Stimulated activated CD4-positive, alpha-beta T cell treated with anti-CD3 and anti-CD28 coated beads, Interleukin-1b, Interleukin-23, amount 100 ng/mL, for 1 hour (primary cell): ENCODE results near the gene NXPH1.

Experiments
- DNase-seq, 2 donors: peaks; one replicate each; pipeline ENCODE4 v3.0.0-alpha.2; 2020; ENCODE audit warnings: low read depth in 2 of 2

NXPH1 gene

DNA sequence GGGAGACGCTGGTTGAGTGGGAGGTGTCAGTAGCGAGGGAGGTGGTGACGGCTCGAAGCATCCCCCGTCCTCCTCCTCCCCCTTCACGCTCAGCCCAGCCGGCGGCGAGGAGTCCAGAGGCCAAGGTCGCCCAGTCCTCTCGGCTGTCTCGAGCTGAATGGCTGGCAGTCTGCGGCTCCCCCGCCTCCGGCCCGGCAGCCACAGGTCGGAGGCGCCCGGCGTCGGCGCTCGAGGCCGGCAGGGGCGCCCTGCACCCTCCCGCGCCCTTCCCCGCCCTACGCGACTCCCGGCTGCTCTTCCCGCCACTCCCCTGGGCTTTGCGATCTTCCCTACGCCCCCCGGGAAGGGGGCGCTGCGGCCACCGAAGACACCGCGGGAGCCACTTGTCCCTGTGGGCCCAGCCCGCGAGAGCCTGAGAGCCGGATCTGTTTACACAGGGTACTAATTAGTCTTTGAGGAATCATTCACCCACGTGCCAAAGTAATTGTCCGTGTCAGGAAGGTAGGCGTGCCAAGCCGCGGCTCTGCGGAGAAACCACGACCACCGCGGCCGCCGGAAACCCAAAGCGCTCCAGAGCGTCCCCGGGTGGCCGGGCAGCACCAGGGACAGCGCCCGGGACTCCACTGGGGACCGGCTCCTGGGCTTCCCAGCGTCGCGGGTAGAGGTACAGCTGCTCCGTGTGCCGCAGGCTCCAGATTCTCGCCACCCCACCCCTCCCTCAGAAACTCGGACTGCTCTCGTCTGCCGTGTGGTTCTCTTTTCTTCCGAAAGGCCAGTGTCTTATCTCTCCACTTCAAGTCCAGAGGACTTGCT lies at the start of gene NXPH1:
Gene NXPH1, plus strand, starts transcription at position 133 of the 813 bp plus-strand sequence.
- DNase-seq, result no peak

- no peak for DNase-seq
These were observed 48.5 kb upstream of the NXPH1 start for GRCh38 chr7:8384901-8385300.

- no peak for DNase-seq
These were observed 46.4 kb upstream of the NXPH1 start for GRCh38 chr7:8386926-8387550.

DNA sequence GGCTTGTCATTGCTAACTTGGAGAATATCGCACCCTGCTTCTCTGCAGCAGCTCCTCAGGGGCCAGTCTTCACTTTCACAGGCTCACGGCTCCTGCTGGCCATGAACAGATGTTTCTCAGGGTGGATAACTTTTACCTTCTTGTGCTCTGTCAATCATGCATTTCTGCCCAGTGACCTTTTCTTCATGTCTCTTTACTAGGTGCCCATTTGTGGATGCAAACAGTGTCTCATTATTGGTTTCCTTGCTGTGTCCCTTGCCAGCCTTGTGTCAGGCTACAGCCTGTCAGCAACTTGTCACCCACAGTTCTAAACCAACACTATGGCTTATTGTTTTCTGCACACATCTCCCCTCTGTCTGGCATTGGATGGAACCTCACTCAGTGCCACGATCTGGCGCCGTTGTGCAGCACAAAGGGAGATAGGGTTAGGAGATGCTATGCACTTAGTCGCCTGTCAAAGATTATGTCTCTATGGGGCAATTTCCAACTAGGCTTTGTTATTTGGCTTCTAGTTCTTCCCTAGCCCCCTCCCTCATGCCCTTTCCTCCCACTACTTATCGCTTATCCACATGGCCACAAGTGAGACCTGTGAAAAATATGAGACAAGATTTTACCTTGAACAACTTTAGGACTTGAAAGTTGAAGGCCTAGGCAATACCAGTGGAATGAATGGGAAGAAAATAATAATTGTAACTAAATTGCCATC lies 45.7 kb upstream of the NXPH1 start:
- DNase-seq, result no peak

DNA sequence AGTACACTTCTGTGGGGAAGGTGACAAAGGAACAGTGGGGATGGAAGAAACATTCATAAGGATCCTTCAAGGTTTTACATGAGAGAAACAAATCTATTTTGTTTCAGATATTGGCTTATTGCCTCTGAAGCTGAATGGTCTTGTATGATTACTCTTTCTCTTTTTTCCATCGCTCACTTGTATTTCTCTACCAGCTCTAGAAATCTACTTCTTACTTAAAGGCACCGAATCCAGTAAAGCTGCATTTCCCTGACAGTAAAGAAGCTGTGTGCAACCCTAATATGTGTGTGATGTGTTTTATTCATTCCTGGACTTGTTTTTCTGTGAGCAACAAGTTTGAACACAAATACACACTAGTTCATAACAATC lies 45.2 kb upstream of the NXPH1 start:
- DNase-seq, result no peak

GRCh38 chr7:8389593-8390261 lies 43.7 kb upstream of the NXPH1 start:
- no peak for DNase-seq

DNA sequence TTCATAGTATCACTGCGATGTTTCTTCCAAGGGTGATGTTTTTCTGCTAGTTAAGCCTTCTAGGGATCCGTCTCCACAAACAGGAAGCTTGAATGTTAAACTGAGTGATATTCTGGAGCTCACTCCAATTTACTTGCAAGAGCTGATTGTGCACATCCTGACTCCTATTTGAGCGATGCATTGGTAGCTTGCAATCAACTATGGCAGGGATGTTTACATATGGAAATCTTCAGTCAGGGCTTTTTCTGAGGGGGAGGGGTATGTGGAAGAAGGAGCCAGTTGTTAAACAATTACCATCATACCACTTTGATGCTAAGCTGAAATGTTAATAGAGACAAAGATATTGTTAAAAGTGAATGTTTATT lies 43.2 kb upstream of the NXPH1 start:
- no peak for DNase-seq

- no peak for DNase-seq
These were observed 41.9 kb upstream of the NXPH1 start for GRCh38 chr7:8391353-8392062.

DNA sequence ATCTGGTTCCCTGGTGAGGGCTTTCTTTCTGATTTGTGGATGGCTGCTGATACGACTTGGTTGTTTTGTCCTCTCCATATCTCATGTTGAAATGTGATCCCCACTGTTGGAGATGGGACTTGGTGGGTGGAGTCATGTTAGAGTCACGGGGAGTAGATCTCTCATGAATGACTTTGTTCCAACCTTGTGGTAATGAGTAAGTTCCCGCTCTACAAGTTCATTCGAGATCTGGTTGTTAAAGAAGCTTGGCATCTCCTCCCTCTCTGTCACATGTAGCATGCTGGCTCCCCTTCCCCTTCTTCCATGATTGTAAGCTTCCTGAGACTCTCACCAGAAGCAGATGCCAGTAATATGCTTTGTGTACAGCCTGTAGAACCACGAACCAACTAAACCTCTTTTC lies 37.1 kb upstream of the NXPH1 start:
- no peak for DNase-seq

GRCh38 chr7:8408871-8409270 lies 24.5 kb upstream of the NXPH1 start:
- DNase-seq, result no peak

DNA sequence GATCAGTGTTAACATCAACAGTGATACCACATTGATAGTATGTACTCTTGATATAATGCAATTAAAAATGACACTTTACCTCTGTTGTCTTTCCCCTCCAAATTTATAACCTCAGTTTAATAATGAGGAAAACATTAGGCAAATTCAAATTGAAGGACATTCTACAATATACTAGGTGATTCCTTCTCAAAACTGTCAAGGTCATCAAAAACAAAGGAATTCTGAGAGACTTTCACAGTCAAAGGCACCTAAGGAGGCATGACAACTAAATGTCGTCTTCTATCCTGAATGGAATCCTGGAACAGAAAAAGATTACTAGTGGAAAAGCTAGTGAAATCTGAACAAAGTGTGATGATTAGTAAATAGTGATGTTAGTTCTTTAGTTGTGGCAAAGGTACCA lies 22.3 kb upstream of the NXPH1 start:
- no peak for DNase-seq

DNA sequence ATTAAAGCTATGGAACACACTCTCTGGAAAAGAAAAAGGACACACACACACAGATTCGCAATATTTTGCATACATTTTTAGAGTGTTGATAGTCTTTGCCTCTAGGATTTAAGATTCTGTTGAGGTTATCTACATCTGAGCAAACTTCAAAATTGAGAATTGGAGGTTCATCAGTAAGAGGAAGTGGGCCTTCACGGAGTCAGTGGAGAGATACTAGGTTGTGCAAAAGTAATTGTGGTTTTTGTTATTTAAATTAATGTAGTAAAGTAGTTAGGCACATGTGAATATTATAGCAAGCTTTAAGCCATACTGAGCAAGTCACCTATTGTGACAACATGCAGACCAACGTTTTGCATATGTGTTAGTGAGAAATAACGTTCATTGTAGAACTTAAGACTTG lies 19.8 kb upstream of the NXPH1 start:
- no peak for DNase-seq

- DNase-seq, result peak in 1 of 2 donors; percentile 11
These were observed 14.7 kb upstream of the NXPH1 start for GRCh38 chr7:8418629-8419245.

GRCh38 chr7:8422177-8422576 lies 11.2 kb upstream of the NXPH1 start:
- DNase-seq, result no peak

GRCh38 chr7:8423057-8423456 lies 10.4 kb upstream of the NXPH1 start:
- no peak for DNase-seq

DNA sequence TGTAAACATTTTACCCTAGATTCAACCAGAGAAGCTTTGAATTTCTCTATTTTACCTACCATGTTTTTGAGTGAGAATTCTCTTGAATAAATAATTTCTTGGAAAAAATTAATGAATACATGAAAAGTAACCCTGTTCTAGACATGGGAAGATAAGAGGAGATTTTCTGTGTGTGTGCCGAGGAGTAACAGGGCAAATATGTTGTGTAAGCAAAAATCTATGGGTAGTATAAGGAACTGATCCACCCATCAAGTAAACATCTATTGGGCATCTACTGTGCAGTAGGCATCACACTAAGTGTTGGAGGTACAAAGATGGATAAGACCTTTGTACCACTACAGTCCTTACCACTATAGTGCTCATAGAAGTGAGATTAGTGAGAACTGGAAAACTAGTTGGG lies 8.2 kb upstream of the NXPH1 start:
- DNase-seq, result no peak

DNA sequence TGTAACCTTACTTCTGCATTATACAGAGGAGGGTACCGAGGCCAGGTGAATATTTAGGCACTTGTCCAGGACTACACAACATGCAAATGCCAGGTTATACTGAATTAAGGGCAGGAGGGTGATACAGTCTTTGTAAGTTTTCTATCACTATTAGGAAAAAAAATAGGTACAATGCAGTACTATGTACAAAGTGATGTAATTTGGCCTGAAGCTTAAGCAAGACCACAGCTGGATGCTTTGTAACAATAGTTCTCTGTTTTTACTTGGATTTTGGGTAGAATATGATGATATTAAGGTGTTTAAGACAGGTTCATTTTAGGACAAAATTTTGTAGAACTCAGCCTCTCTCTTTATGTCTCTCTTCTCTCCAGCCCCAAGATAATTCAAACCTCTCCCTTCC lies 2.8 kb upstream of the NXPH1 start:
- no peak for DNase-seq

GRCh38 chr7:8434290-8435002 lies 1.0 kb downstream of the NXPH1 start:
- DNase-seq, result no peak

DNA sequence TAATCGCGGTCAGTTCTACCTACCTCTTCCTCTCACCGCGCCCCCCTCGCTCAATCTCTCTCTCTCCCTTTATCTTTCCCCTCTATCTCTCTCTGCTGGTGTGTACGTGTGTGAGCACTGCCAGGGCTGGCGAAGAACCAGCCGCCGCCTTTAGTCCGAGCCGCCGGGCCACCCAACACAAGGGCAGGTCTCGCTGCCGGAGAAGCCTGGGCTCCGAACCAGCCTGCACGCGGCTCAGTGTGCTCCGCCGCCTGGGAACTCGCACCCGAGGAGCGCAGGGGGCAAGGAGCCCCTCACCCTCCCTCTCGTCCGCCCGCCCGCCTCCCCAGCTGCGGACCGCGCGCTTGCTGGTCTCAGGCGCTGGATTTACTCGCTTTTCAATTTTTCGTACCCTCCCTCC lies 1.7 kb downstream of the NXPH1 start:
- no peak for DNase-seq
